H1 (cell line): Measurements from ENCODE around the gene VPS13A. TPM values are rescaled to one million over a fixed set of nuclear protein-coding genes. Genes with fewer than 3 reads are reported as not detected.

ENCODE experiments used
- CTCF ChIA-PET: fragments of 300-600 bp; sonication (Branson Sonifier 250); formaldehyde crosslinking; loops from one replicate; lab custom pipeline; 2021; ENCODE audit not compliant: partially characterized antibody; lab: Charles Lee
- POLR2A ChIA-PET: fragments of 300-600 bp; sonication (Branson Sonifier 250); formaldehyde crosslinking; loops from one replicate; lab custom pipeline; 2021; ENCODE audit warnings: inconsistent platforms; ENCODE audit not compliant: partially characterized antibody; lab: Charles Lee
- DNase-seq, 2 experiments: peaks; one replicate each; pipeline versions ENCODE4 v3.0.0 to v3.0.0-alpha.2; 2010 to 2022; ENCODE audit warnings: low spot score in 2 of 2, low read depth in 1 of 2, mixed read lengths in 1 of 2
- FAIRE-seq: peaks from 2 replicates; lab custom pipeline; 2011; peaks lifted over from hg19 to GRCh38; lab: Jason Lieb, UNC
- H2AFZ ChIP-seq: 2 replicates; pipeline ENCODE4 v1.8.1; 2012; ENCODE audit warnings: low read length, inconsistent platforms
- H2AK5ac ChIP-seq: 2 replicates; pipeline ENCODE4 v1.6.1; 2013; ENCODE audit warnings: low read depth, low read length
- H2BK120ac ChIP-seq: replicated peaks from 2 replicates; pipeline ENCODE3; 2013; ENCODE audit warnings: low read depth, low read length, inconsistent platforms
- H2BK12ac ChIP-seq: 2 replicates; pipeline ENCODE4 v1.6.1; 2013; ENCODE audit warnings: low read depth, low read length
- H2BK15ac ChIP-seq: 2 replicates; pipeline ENCODE4 v1.6.1; 2013; ENCODE audit warnings: low read length
- H2BK20ac ChIP-seq: 2 replicates; pipeline ENCODE4 v1.6.1; 2013; ENCODE audit warnings: low read length
- H2BK5ac ChIP-seq: 2 replicates; pipeline ENCODE4 v1.6.1; 2013; ENCODE audit warnings: low read depth, low read length
- H3K14ac ChIP-seq: 2 replicates; pipeline ENCODE4 v1.6.1; 2013; ENCODE audit warnings: inconsistent platforms; ENCODE audit not compliant: insufficient read length
- H3K18ac ChIP-seq: 2 replicates; pipeline ENCODE4 v1.6.1; 2013; ENCODE audit warnings: low read length; ENCODE audit errors: extremely low read depth
- H3K23ac ChIP-seq: 2 replicates; pipeline ENCODE4 v1.6.1; 2013; ENCODE audit warnings: inconsistent platforms; ENCODE audit not compliant: insufficient read length
- H3K23me2 ChIP-seq: 2 replicates; pipeline ENCODE4 v1.6.1; 2013; ENCODE audit warnings: low read depth, low read length
- H3K27ac ChIP-seq: 2 replicates; pipeline ENCODE4 v1.6.1; 2011; ENCODE audit warnings: low read depth, low read length, inconsistent platforms
- H3K27me3 ChIP-seq, 4 experiments: replicated peaks in 1 of 4; 1 replicate in 1 of 4; 2 replicates in 3 of 4; pipeline versions ENCODE4 v1.6.1 to v1.8.1; 2011 to 2013; ENCODE audit warnings: low read length in 3 of 4, mild to moderate bottlenecking in 3 of 4, inconsistent platforms in 2 of 4, mixed read lengths in 2 of 4, moderate library complexity in 1 of 4; ENCODE audit not compliant: control insufficient read depth in 3 of 4, insufficient read depth in 3 of 4; ENCODE audit errors: extremely low read depth in 1 of 4
- H3K36me3 ChIP-seq, 4 experiments: 2 replicates each; pipeline versions ENCODE4 v1.6.1 to v1.8.1; 2011 to 2013; ENCODE audit warnings: mild to moderate bottlenecking in 4 of 4, low read length in 3 of 4, moderate library complexity in 2 of 4, control low read depth in 1 of 4, inconsistent platforms in 1 of 4; ENCODE audit not compliant: insufficient read depth in 4 of 4, control insufficient read depth in 2 of 4
- H3K4ac ChIP-seq: replicated peaks from 2 replicates; pipeline ENCODE3; 2013; ENCODE audit warnings: low read length, low read depth, mixed read lengths, inconsistent platforms; ENCODE audit not compliant: insufficient read length
- H3K4me1 ChIP-seq, 4 experiments: replicated peaks in 1 of 4; 1 replicate in 1 of 4; 2 replicates in 3 of 4; pipeline versions ENCODE4 v1.6.1 to v1.8.1; 2011 to 2013; ENCODE audit warnings: low read length in 3 of 4, inconsistent platforms in 2 of 4, mixed read lengths in 1 of 4; ENCODE audit not compliant: insufficient read depth in 4 of 4, control insufficient read depth in 3 of 4
- H3K4me2 ChIP-seq, 2 experiments: 2 replicates each; pipeline versions ENCODE4 v1.6.1 to v1.8.1; 2011 to 2013; ENCODE audit warnings: low read depth in 2 of 2, low read length in 2 of 2, control low read depth in 1 of 2, inconsistent platforms in 1 of 2, mild to moderate bottlenecking in 1 of 2; ENCODE audit not compliant: insufficient read depth in 1 of 2
- H3K4me3 ChIP-seq, 4 experiments: fragments of 200-600, 300-600 bp in 1 of 4; sonication (generic), shearing (Covaris generic), sonication (Bioruptor Twin) in 1 of 4; 2 replicates each; pipeline versions ENCODE4 v1.5.1 to v1.8.1; 2011 to 2016; ENCODE audit warnings: low read length in 4 of 4, low read depth in 3 of 4, control low read depth in 2 of 4, inconsistent platforms in 2 of 4, mild to moderate bottlenecking in 2 of 4, mixed read lengths in 1 of 4, moderate library complexity in 1 of 4; ENCODE audit not compliant: insufficient read depth in 2 of 4; ENCODE audit errors: extremely low read depth in 1 of 4
- H3K56ac ChIP-seq: replicated peaks from 2 replicates; pipeline ENCODE3; 2013; ENCODE audit warnings: low read depth, mild to moderate bottlenecking, mixed read lengths, low read length, inconsistent platforms; ENCODE audit not compliant: insufficient read length
- H3K79me1 ChIP-seq: 2 replicates; pipeline ENCODE4 v1.6.1; 2013; ENCODE audit warnings: low read depth, low read length, control low read depth
- H3K79me2 ChIP-seq, 2 experiments: 2 replicates each; pipeline versions ENCODE4 v1.6.1 to v1.8.1; 2012 to 2013; ENCODE audit warnings: low read length in 2 of 2, mild to moderate bottlenecking in 2 of 2, inconsistent platforms in 1 of 2; ENCODE audit not compliant: insufficient read depth in 2 of 2, control insufficient read depth in 1 of 2
- H3K9ac ChIP-seq, 4 experiments: replicated peaks in 1 of 4; 1 replicate in 1 of 4; 2 replicates in 3 of 4; pipeline versions ENCODE4 v1.6.1 to v1.8.1; 2011 to 2013; ENCODE audit warnings: low read depth in 3 of 4, low read length in 3 of 4, control low read depth in 2 of 4, mild to moderate bottlenecking in 2 of 4, moderate library complexity in 2 of 4, inconsistent platforms in 1 of 4; ENCODE audit errors: extremely low read depth in 1 of 4
- H3K9me3 ChIP-seq, 2 experiments: 2 replicates each; pipeline versions ENCODE4 v1.6.1 to v1.8.1; 2012 to 2013; ENCODE audit warnings: mild to moderate bottlenecking in 2 of 2, moderate library complexity in 2 of 2, control low read depth in 1 of 2, inconsistent platforms in 1 of 2, low read depth in 1 of 2, low read length in 1 of 2, mixed read lengths in 1 of 2; ENCODE audit not compliant: insufficient read depth in 2 of 2
- H4K20me1 ChIP-seq, 2 experiments: replicated peaks in 1 of 2; 2 replicates each; pipeline versions ENCODE3 to v1.8.1; 2011 to 2013; ENCODE audit warnings: inconsistent platforms in 2 of 2, low read length in 2 of 2, mild to moderate bottlenecking in 1 of 2; ENCODE audit not compliant: insufficient read depth in 2 of 2, control insufficient read depth in 1 of 2
- H4K5ac ChIP-seq: 2 replicates; pipeline ENCODE4 v1.6.1; 2013; ENCODE audit warnings: low read length, low read depth, mixed read lengths, inconsistent platforms; ENCODE audit not compliant: insufficient read length
- H4K8ac ChIP-seq: 2 replicates; pipeline ENCODE4 v1.8.0; 2013; ENCODE audit warnings: mild to moderate bottlenecking, moderate library complexity, low read length, inconsistent platforms; ENCODE audit not compliant: insufficient read depth; ENCODE audit errors: extremely low read depth
- H4K91ac ChIP-seq: replicated peaks from 2 replicates; pipeline ENCODE3; 2013; ENCODE audit warnings: low read length, mixed read lengths, inconsistent platforms; ENCODE audit not compliant: insufficient read length
- BRCA1 ChIP-seq: IDR thresholded peaks from 2 replicates; pipeline ENCODE4 v1.6.1; 2012; ENCODE audit warnings: low read depth, low read length, improper control_type of control experiment
- CHD2 ChIP-seq: IDR thresholded peaks from 2 replicates; pipeline ENCODE4 v1.6.1; 2012; ENCODE audit warnings: low read length, improper control_type of control experiment
- CTBP2 ChIP-seq: IDR thresholded peaks from 2 replicates; pipeline ENCODE4 v1.7.0; 2011; ENCODE audit warnings: borderline replicate concordance, mild to moderate bottlenecking, moderate library complexity, mixed read lengths, low read length; ENCODE audit not compliant: insufficient read depth, insufficient read length
- EP300 ChIP-seq, 2 experiments: IDR thresholded peaks; 1 replicate in 1 of 2; 2 replicates in 1 of 2; pipeline ENCODE4 v1.6.1; 2011 to 2012; ENCODE audit warnings: low read depth in 2 of 2, low read length in 2 of 2, mild to moderate bottlenecking in 2 of 2, borderline replicate concordance in 1 of 2, inconsistent platforms in 1 of 2, moderate library complexity in 1 of 2
- EZH2 ChIP-seq: fragments of 200-600 bp; sonication (generic); IDR thresholded peaks from 2 replicates; pipeline ENCODE4 v1.7.1; 2012; ENCODE audit warnings: low read depth, mild to moderate bottlenecking, moderate library complexity, low read length, inconsistent platforms; ENCODE audit not compliant: severe bottlenecking
- RBBP5 ChIP-seq: IDR thresholded peaks from 2 replicates; pipeline ENCODE4 v1.7.1; 2012; ENCODE audit warnings: low read depth, mild to moderate bottlenecking, inconsistent platforms, low read length, moderate library complexity, borderline replicate concordance
- TCF12 ChIP-seq: IDR thresholded peaks from 2 replicates; pipeline ENCODE4 v1.6.1; 2011; ENCODE audit warnings: low read depth, mild to moderate bottlenecking, low read length
- USF2 ChIP-seq: IDR thresholded peaks from 2 replicates; pipeline ENCODE4 v1.6.1; 2011; ENCODE audit warnings: low read length, improper control_type of control experiment
- YY1 ChIP-seq: IDR thresholded peaks from 2 replicates; pipeline ENCODE4 v1.6.1; 2011; ENCODE audit warnings: low read depth, mild to moderate bottlenecking, low read length
- WGBS, 2 experiments: shearing (Covaris generic) in 1 of 2; methylation state at CpG; one replicate each; pipeline versions ENCODE4 v1.1.6 to v1.1.7; 2013 to 2015; ENCODE audit warnings: low lambda C conversion rate in 2 of 2, mixed read lengths in 2 of 2, inconsistent platforms in 1 of 2, low coverage in 1 of 2, missing lambda C conversion rate in 1 of 2; ENCODE audit not compliant: insufficient replicate concordance in 2 of 2, insufficient coverage in 1 of 2, insufficient read length in 1 of 2; ENCODE audit errors: extremely low coverage in 1 of 2, missing lambda C conversion rate in 1 of 2; 5-methylcytosine and 5-hydroxymethylcytosine counted together
- polyA plus RNA-seq, 7 experiments: library from polyadenylated mRNA; depleted of rRNA in 3 of 7; stranded (reverse) in 5 of 7; unstranded in 2 of 7; fragments of >200 nt in 5 of 7; fragments of 200-250 nt in 2 of 7; gene quantifications; 1 replicate in 5 of 7; 2 replicates in 1 of 7; 4 replicates in 1 of 7; pipeline versions ENCODE4 v1.2.1 to v1.2.3, GENCODE V29; 2011 to 2013; ENCODE audit warnings: missing spikeins in 2 of 7, mixed read lengths in 2 of 7
- total RNA-seq: library from RNA; stranded (reverse); fragmentation: NEBNext Ultra II Directional; extraction: Animal tissue kit (Norgen Biotek cat#: 25700); gene quantifications from 2 replicates; pipeline ENCODE4 v1.2.1, GENCODE V29; 2021

Gene VPS13A
- total and polyA plus RNA-seq, 2 of the 8 experiments (the other 6 are each of a cell fraction or from before 2014, with no cell fraction given), result 6.0 to 36.5 TPM

- H2BK20ac ChIP-seq, result no peak overlapping the region
- H2AK5ac ChIP-seq, result no peak overlapping the region
- WGBS, 2 experiments, result 94% methylated on average over 4 of the region's 4 CpGs; no CpG with 5 or more reads in 1 of the 2 experiments
Measured at GRCh38 chr9:77435277-77435676, 257.9 kb downstream of the VPS13A start.

More at GRCh38 chr9:77435277-77435676, 257.9 kb downstream of the VPS13A start:
- H3K23me2 ChIP-seq, result 0 out of 2 replicates have a peak, but pooled peaks cover 1% of the 10 kb centered on the region
- no peak overlapping the region for H3K9ac ChIP-seq
- H4K91ac ChIP-seq, result no peak overlapping the region
- H3K23ac ChIP-seq, result no peak overlapping the region
- no peak overlapping the region for H2BK120ac ChIP-seq
- H3K4me3 ChIP-seq, result no peak overlapping the region
- no peak overlapping the region for H2AFZ ChIP-seq
- H3K4me1 ChIP-seq, result peaks cover 0 to 5% (median 3%) of the 10 kb centered on the region in 4 experiments; a peak in 5 of 7 replicates
- no peak overlapping the region for H3K18ac ChIP-seq
- no peaks in the 10 kb centered on the region for H4K20me1 ChIP-seq
- H3K36me3 ChIP-seq, result no peaks in the 10 kb centered on the region
- no peak overlapping the region for H3K56ac ChIP-seq
- H3K27ac ChIP-seq, result no peak overlapping the region
- no peak overlapping the region for H2BK12ac ChIP-seq
- H3K4ac ChIP-seq, result no peak overlapping the region
- H2BK5ac ChIP-seq, result no peak overlapping the region
- H3K4me2 ChIP-seq, result no peak overlapping the region
- no peaks in the 10 kb centered on the region for H3K9me3 ChIP-seq
- FAIRE-seq, result no peak
- no peaks in the 10 kb centered on the region for H3K27me3 ChIP-seq
- H4K8ac ChIP-seq, result no peak overlapping the region
- no peak overlapping the region for H4K5ac ChIP-seq
- no peak overlapping the region for H2BK15ac ChIP-seq
- no peak overlapping the region for H3K14ac ChIP-seq
- ChIA-PET CTCF (interaction anchor here (0.6 to 20.5 kb wide), 10 partner anchors 9 to 833 kb away, joined by 3 to 384 read pairs (median 20); partner anchors contain the start of gene GNA14), POLR2A (interaction anchor here (0.7 to 1.3 kb wide), 2 partner anchors 52 to 53 kb away, joined by 3 to 6 read pairs; no protein-coding TSS in a partner anchor)
- H3K79me1 ChIP-seq, result no peaks in the 10 kb centered on the region
- DNase-seq, result no peak
- no peak for TF ChIP-seq EP300 (IDR thresholded peaks at IDR 0.05; ENCODE audit: borderline replicate concordance in 1 of 2, low read depth in 2 of 2, low read length in 2 of 2)
- no peak for TF ChIP-seq TCF12
- TF ChIP-seq RBBP5, result no peak
- TF ChIP-seq CTBP2, result no peak
- no peak for TF ChIP-seq YY1
- no peak for TF ChIP-seq EZH2
- TF ChIP-seq CHD2, result no peak
- TF ChIP-seq BRCA1, result no peak
- TF ChIP-seq USF2, result no peak
- no peaks in the 10 kb centered on the region for H3K79me2 ChIP-seq
